Measurements from ENCODE around the gene GIMAP1.

Gene GIMAP1

DNA sequence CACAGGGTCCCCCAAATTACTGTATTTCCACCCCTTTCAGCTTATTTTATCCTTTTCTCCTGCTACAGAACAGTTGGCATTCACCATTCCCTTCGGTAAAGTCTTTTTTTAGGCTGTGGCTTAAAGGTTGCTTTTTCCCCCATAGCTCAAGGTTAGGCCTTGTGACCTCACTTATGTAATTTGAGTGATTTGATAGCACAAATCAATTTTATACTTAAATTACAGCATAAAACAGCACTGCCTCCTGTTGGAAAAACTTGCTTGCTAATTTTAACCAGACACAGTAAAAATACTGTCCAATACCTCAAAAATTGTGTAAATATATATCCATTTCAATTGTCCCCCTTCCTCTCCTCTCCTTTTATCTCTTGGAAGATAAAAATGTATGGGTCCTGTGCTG lies 7.1 kb downstream of the GIMAP1 start:
- no peak for DNase-seq

DNA sequence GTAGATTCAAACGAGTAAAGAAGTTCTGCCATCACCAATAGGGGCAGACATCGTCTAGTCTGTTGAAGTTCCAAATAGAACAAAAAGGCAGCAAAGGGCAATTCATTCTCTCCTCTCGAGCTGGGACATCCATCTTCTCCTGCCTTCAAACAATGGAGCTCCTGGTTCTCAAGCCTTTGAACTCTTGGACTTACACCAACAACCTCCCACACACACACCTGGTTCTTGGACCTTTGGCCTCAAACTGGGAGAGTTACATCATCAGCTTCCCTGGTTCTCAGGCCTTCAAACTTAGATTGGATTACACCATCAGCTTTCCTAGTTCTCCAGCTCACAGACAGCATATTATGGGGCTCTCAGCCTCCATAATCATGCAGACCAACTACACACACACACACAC lies 11.0 kb downstream of the GIMAP1 start:
- DNase-seq = no peak

DNA sequence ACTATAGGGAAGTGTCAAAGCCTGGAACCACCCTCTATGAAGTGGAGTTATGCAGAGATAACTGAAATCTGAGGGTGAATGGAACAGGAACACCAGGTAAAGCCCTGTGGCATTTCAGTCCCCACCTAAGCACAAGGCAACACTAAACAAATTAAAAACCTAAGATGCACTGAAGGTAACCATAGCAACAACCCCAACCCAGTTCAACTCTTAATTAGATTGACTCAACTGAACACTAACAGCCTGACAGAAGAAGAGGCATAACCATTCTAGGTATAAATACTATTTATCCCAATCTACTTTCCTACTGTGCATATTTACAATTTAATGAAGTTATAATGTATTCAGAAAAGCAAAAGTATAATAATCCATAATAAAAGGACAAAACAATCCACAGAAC lies 11.6 kb downstream of the GIMAP1 start:
- no peak for DNase-seq

DNA sequence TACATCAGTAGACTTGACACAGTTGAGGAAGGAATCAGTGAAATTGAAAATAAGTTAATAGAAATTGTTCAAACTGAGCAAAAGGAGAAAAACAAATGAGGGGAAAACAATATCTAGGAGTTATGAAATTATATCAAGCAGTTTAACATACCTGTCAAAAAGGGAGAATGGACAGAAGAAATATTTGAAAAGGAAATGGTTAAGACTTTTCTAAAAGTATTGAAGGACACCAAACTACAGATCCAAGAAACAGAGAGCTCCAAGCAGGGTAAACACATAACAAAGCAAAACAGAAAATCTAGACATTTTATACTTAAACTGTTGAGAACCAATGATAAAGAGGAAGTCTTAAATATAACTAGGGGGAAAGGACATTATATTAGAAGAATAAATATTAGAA lies 12.2 kb downstream of the GIMAP1 start:
- no peak for DNase-seq

DNA sequence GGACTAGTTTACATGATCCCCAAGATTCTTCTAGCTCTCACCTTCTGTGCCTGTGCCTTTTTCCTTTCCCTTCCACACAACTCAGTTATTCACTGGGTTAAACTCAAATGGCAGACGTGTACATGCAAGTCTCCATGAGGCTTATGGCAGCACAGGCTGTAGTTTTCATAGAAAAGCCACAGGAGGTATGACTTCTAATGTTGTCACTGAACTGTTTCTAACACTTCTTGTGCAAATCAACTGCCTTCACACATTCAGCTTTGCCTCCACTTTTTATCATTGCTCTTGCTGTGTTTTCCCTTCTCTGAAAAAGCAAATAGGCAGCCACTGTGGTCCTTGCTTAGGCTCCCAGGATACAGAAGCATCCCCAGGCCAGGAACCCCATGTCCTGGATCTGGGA lies 15.5 kb downstream of the GIMAP1 start:
- DNase-seq = no peak

DNA sequence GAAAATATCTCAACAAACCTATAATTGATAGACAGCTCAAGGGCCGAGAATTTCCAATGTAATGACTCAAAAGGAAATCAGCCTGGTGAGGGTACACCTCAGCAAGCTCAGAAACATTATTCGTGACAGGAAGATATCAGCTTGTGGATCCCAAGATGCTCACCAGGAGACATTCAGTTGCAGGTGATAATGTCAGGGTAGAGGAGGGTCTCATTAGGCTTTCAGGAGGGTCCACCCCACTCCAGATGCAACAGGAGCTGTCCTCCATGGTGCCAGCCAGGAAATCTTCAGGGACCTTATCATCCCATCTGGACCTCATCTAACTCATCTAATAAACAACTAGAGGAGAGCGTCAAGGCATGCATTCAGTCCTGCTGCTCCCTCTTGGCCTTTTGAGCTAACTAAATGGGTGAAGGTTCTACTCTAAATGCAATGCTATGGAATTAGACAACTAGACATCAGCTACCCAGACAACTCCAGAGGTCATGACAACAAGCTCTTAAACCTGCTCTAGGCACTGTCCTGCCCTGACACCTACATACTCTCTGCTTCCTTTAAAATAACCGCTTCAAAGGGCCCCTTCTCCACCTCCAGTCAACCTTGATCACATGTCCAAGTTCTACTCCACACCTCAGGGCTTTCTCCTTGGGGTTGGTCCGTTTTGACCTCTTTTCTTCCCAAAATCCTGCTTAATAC lies 16.5 kb downstream of the GIMAP1 start:
- no peak for DNase-seq

DNA sequence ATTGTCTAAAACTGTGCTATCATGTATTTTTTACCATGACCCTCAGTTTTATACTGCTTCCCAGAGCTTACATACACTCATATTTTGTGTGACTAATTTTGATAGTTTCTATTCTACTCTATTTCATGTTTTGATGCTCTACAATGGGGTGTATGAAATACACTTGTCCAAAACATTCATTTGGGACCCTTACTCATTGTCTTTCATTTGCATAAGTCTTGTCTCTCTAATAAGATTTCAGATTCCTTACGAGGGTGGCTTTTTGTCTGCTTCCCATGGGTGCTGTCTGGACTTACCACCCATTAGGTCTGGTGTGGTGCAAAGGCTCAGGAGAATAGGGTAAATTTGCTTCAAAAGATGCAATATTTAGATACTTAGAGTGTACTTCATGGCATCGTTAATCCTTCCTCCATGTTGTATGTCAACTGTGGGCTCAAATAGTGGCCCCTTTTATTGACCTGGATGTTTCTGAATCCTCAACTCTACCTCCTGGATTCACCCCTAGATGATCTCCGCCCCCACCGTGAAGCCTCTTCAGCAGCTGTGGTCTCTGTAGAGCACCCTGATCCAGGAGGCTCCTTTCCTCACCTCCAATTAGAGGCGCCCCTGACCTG lies 17.2 kb downstream of the GIMAP1 start:
- no peak for DNase-seq

DNA sequence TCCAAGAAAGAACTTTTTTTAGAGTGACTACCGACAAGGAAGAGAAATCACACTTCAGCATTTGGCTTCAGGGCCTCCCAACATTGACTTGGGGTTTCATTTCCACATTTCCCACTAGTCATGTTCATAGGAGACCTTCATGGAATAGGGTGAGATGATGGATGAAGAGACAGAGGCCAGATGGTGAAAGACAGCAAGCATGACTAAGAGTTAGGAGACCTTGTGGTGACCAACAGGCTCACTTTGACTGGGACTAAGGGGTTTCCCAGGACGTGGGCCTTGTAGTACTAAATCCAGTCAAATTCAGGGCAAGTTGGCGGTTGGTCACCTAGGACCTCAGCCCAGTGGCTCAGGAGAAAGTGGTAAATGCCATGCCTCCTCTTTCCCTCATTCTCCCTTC lies 17.8 kb downstream of the GIMAP1 start:
- no peak for DNase-seq

DNA sequence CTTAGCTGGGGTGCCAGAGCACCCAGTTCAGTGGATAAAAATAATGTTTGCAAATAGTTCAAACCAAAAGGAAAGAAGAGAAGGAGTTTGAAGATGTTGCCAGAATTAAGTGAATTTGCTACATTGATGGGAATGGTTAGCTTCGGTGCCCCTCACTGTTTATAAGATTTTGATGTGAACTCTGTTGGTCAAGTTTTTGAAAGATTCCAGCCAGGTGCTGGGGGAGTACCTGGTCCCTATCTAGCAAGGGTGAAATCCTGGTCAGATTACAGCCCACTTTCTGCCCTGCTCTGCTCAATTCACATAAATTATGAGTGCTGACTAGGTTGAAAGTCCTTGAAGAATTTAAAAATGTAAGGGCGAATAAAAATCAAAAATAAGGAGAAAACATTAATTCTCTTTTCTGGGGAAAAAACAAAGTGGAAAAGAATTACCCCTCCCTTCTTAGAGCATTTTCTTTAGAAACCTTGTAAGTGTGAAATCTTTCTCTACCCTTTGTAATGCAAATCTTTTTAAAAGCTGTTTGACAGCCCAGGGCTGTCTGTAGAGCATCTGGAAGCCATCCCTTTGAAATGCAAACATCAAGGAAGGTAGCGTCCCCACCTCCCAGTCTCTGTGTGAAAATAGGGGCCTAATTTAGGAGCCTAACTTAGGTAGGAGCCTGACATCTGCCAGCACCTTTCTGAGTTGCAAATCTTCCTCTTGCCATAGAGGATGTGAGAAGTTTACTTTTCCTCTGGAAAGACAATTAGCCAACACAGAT lies 19.4 kb downstream of the GIMAP1 start:
- peak in 2 of 3 experiments; percentile 18 to 71 for DNase-seq

DNA sequence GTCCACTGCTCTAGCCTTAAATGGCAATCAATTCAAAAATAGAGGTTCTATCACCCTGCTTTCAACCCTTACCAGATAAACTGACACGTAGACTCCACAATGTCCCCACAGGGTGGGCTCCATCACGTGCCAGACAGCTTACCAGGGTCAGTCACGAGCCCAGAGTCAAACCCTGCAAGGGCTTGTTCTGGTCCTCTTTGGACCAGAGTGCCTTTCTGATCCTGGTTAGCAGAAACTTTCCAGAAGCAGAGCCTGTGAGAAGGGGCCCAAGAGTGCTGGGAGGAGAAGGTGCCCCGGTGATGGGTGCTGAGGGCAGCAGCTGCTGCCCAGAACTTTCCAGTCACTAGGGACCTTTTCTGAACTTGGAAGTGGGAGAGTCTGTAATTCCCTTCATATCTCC lies 20.5 kb downstream of the GIMAP1 start:
- DNase-seq = no peak

DNA sequence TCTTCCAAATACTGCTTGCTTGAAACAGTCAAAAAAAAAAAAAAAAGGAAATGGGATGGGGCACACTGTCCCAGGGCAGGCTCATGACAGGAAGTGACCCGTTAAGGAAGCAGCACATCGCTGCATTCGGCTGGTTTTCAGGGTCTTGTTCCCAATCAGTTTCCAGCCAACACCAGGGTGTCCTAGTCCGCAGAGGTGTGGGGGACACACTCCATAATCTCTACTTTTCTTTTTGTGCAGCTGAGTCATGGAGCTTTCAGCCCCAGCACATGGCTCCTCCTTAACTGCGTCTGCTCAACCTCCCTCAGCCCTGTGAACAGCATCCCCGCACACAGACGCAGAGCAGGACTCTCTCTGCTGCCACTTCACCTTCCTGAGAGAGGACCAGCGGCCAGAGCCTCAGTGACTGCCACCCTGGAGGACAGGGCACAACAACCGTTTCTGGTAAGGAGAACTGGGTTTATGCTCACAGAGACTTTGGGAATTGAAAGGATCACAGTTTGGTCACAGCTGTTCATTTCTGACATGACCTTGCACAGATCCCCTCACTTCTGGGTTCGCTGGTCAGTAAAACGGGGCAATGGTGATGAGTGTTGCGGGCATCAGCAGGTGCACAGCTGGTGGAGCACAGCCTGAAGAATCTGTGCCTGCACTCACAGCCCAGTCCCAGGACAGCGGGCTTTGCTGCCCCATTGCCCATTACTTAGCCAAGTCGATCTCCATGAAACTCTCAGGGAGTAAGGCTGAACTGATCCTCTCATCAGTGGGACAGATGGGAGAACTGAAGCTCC lies 21.0 kb downstream of the GIMAP1 start, which contains the start of gene GIMAP5:
Gene GIMAP5, plus strand, starts transcription at position 154 of the 791 bp plus-strand sequence. CDS start 3,467 bp downstream, outside the sequence.
- DNase-seq = no peak

DNA sequence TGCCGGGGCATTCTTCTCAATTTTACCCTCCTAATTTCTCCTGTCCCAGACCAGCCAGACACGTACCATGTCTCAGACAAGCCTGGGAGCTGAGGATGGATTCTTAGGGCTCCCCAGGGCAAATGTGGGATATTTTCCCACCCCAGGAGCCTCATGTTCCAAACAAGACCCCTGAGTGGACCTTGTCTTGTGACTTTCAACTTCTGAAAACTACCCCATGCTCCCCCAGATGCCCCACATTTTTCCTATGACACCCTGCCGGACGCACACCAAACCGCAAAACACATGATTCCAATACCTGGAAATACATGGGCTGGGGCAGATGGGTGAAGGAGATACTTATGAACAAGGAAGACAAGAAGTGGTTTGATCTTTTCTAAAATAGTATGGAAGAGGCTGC lies 21.7 kb downstream of the GIMAP1 start:
- no peak for DNase-seq

DNA sequence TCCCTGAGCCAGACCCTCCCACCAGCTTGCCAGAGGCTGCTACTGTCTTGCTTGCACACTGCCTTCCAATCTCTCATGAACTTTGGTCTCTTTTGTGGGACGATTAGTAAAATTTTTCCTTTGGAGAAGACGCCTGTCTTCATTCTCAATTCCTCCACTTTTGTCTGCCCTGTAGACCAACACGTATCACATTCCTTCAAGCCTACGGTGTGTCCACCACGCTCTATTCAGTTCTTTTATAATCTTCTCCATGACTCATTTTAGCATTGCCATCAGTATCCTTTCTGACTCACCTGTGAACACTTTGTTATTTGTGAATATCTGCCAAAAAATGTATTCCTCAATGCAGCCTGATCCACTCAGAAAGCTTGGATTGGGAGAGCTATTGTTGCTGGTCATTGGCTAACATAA lies 22.2 kb downstream of the GIMAP1 start:
- DNase-seq = no peak

DNA sequence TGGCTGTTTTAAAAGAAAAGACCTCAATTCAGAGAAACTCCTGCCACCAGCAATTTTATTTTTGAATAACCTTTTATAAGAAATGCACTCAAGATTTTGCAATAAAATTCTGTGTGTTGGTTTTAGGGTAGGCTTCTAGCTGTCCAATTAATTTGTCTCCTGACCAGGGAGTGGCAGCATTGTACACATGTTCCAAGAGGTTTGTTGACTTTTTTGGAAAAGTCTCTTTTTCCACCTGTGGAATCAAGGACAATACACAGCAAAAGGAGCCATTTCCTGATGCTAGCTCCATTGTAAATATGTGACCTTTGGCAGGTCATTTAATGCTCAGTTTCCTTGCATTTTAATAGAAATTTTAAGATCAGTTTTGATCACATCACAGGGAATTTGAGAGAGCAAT lies 22.6 kb downstream of the GIMAP1 start:
- DNase-seq = peak in 1 of 3 experiments; percentile 26

DNA sequence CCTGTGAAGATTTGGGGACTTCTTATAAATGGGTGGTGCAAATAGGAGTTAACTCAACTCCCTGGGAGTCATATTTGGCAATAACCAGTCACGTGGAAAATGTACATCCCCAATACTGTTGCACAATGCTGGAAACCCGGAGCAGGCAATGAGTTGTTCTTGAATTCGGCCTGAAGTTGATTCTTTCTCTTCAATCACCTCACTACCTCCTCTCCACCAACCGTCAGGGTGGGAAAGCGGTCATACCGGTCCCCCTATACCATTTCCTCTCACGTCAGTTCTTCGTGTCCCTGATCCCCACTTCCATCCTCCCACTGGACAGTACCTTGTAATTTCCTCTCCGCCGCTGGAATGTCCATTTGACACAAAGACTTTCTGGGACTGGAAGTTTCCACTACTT lies 23.6 kb downstream of the GIMAP1 start:
- DNase-seq = no peak

DNA sequence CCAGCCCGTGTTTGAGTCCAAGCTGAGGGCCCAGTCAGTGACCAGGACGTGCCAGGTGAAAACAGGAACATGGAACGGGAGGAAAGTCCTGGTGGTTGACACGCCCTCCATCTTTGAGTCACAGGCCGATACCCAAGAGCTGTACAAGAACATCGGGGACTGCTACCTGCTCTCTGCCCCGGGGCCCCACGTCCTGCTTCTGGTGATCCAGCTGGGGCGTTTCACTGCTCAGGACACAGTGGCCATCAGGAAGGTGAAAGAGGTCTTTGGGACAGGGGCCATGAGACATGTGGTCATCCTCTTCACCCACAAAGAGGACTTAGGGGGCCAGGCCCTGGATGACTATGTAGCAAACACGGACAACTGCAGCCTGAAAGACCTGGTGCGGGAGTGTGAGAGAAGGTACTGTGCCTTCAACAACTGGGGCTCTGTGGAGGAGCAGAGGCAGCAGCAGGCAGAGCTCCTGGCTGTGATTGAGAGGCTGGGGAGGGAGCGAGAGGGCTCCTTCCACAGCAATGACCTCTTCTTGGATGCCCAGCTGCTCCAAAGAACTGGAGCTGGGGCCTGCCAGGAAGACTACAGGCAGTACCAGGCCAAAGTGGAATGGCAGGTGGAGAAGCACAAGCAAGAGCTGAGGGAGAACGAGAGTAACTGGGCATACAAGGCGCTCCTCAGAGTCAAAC lies 26.0 kb downstream of the GIMAP1 start:
- DNase-seq = no peak

DNA sequence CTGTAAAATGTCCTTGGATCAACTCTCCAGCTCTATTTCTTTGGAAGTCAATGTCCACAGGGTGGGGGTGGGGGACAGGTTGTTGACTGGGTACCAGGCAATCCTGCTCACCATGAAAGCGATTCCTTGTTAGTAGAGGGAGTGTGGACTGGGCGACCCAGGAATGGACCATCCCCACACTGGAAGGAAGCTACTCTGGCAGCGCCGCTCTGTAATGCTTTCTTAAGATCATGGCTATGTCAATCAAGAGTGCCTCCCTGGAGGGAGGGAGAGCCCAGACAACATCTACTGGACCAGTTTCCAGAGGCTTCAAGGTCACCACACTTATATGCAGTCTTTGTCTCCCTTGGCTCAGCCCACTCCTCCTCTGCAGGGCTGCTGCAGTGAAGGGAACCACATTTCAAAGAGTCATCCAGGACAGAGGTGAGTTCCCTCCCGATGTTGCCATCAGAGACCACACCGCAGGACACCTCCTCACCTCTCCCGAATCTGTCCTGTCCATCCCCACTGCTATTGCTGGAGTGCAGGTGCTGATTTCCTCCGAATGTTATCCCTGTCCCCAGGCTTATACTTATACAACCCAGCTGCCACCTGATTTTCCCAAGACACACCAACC lies 27.7 kb downstream of the GIMAP1 start:
- no peak for DNase-seq

DNA sequence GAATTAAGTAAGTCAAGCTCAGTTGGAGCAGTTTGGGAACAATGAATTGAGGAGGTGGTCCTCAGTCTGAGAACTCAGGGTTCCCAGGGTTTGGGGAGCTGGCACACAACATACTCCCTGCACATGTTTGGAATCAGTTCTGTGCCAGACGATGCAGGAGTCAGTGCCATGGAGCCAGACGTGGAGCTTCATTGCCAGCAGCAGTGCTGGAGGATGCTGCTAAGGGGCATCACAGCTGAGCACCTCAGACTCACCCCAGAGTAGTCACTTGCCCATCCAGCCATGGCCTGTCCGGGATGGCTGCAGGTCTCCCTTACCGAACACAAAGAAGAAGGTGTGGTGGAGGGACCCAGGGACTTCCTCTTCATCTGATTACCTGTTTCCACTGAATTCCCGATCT lies 28.7 kb downstream of the GIMAP1 start:
- no peak for DNase-seq

DNA sequence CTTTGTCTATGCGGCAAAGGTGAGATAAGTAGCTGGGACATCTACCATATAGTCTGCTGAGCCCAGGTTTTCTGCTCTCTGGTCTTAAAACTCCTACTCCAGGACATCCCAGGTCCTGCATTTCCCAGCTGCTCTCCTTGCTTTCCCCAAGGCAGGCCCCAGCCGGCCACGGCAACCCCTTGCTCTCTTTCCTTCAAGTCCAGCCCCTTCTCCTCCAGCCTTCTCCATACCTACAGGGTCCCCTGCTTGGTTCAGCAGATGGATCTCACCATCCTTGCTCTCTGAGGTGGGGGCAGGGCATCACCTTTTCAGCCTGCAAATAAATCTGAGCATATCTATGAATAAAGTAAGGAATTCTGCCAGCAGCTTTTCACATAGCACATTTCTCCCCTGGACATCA lies 29.5 kb downstream of the GIMAP1 start:
- no peak for DNase-seq

DNA sequence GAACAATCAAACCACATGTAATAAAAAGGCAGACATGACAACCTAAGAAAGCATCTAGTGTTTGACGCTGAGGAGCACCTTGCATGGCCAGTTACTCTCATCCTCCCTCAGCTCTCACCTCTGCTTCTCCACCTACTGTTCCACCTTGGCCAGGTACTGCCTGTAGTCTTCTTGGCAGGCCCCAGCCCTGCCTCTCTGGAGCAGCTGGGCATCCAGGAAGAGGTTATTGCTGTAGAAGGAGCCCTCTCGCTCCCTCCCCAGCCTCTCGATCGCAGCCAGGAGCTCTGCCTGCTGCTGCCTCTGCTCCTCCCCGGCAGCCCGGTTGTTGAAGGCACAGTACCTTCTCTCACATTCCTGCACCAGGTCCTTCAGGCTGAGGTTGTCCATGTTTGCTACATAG lies 30.5 kb downstream of the GIMAP1 start:
- no peak for DNase-seq

DNA sequence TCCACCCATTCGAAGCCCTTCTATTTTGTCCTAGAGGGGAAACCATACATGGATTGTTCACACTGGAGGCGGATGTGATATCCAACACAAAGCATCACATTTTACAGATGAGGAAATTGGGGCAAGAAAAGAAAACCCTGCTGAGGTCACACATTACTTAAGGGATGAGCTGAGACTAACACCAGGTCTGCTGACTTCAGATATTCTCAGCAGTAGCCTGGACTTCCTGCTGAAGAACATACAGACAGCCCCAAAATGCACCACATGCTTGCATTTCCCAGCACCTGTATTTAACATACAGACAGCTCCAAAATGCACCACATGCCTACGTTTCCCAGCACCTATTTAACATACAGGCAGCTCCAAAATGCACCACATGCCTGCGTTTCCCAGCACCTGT lies 32.0 kb downstream of the GIMAP1 start:
- DNase-seq = no peak

DNA sequence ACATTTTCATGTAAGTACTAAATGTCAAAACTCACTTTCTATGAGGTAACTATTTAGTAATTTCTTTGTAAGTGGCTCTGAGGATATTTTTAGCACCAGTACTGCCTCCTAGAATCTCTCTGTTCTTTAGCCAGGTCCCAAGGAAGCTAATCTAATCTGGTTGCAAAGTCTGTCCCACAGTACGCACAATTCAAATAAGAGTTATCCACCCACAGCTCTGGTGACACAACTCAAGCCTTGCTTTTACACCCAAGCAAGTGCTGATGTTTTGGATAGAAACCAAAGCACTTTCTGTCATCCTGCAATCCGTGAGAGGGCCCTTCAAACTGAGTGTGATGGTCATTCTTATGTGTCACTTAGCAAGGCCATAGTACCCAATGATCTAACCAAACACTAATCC lies 35.3 kb downstream of the GIMAP1 start:
- DNase-seq = no peak
